WI38 (cell line): ENCODE results near the gene ICE2.

Experiments
- H3K4me3 ChIP-seq: 2 replicates; pipeline ENCODE4 v1.5.1; 2011; ENCODE audit warnings: low read depth, mild to moderate bottlenecking, control low read depth, low read length
- TF ChIP-seq, protein P1 (sequence below): IDR thresholded peaks from 2 replicates; pipeline ENCODE4 v1.5.1; 2012; ENCODE audit warnings: low read depth, mild to moderate bottlenecking, control low read depth, low read length

The ICE2 gene

DNA sequence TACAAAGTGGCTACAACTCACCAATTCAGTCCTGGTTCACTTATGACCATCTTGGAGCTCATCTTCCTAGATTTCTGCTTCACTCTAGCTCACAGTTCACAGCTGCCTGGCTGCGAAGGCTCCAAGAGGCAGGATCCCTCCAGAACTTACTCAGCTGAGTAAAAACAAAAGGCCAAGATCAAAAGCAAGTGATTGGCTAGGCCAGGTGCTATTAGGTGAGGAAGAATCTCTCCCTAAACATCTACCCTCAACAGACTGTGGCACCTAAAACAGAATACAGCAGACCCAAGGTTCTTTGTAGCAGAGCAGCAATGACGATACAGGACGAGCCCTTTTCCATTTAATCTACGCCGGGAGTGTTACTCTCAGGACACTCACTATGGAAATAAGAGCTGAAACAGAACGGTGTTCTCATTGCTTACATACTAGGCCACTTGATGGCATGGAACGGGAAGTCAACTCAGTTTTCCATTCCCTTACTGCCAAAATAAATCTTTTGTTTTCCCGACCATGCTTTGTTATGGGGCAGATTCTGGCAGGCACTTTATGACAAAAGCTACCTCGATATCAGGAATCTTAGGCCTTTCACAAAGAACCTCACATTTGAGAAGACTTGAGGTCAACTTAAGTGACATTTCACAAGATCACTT is 901 bp downstream of the ICE2 start:
- TF ChIP-seq, protein P1, sequence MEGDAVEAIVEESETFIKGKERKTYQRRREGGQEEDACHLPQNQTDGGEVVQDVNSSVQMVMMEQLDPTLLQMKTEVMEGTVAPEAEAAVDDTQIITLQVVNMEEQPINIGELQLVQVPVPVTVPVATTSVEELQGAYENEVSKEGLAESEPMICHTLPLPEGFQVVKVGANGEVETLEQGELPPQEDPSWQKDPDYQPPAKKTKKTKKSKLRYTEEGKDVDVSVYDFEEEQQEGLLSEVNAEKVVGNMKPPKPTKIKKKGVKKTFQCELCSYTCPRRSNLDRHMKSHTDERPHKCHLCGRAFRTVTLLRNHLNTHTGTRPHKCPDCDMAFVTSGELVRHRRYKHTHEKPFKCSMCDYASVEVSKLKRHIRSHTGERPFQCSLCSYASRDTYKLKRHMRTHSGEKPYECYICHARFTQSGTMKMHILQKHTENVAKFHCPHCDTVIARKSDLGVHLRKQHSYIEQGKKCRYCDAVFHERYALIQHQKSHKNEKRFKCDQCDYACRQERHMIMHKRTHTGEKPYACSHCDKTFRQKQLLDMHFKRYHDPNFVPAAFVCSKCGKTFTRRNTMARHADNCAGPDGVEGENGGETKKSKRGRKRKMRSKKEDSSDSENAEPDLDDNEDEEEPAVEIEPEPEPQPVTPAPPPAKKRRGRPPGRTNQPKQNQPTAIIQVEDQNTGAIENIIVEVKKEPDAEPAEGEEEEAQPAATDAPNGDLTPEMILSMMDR: no peak

DNA sequence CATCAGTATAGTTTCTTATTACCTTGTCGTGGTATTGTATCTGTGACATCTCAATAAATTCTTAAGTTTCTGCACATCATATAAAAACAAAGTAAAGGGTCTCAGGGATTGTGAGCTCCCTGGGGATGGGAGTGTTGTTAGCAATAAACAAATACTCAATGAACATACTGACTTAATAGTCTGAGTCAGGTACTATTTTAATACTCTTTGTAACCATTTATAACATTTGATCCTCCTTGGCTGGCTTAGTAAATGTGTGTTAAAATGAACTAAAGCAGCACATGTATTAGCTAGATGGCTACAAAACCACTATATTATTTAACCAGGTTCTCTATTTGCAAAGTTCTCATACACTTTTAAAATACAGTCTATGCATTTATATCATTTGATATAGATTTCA is 1.8 kb downstream of the ICE2 start:
- TF ChIP-seq, protein P1: no peak
- H3K4me3 ChIP-seq: no peak overlapping the region

More for the DNA sequence above, 901 bp downstream of the ICE2 start:
- peak overlapping the region; percentile 92 for H3K4me3 ChIP-seq

DNA sequence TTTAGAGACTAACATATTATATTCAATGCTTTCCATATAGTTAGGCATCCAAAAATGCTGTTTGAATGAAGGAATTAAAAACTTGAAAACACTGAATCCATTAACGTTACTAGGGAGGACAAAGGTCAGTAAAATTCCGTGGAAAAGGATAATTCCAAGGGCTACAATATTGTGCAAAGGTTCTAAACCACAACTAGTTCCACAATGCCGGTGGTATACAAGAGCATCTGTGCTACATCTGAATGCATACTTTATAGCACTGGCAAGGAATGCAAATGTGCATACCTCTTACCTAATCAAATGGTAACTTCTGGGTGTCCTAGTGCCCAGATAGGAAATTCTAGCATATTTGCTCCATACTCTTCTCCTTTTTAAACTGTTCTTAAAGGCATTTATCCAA is 2.2 kb downstream of the ICE2 start:
- TF ChIP-seq, protein P1: no peak
- H3K4me3 ChIP-seq: no peak overlapping the region

DNA sequence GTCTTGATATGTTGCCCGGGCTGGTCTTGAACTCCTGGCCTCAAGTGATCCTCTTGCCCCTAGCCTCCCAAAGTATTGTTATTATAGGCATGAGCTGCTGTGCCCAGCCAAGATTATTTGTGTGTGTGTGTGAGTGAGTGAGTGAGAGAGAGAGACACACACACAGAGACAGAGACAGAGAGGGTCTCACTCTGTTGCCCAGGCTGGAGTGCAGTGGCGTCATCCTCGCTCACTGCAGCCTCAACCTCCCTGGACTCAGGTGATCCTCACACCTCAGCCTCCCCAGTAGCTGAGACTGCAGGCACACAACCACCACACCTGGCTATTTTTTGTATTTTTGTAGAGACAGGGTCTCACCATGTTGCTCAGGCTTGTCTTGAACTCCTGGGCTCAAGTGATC is 5.8 kb downstream of the ICE2 start:
- H3K4me3 ChIP-seq: no peak overlapping the region
- TF ChIP-seq, protein P1: no peak

DNA sequence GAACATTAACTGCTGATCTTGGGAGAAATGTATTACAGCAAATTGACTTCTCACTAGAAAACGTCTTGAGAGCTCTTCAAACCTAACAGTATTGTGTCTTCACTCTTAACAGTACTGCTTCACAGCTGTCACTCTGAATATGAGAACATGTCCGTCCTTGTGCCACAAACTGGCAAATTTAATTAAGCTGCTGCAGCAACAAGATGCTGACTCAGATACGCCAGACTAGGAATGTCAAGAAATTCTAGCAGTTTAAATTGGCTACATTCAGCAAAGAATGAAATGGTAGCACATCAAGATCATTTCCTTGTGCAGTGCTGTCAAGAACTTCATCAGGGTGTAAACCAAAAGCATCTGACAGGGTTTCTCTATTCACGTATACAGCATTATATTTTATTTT is 7.6 kb downstream of the ICE2 start:
- no peak overlapping the region for H3K4me3 ChIP-seq
- TF ChIP-seq, protein P1: no peak

DNA sequence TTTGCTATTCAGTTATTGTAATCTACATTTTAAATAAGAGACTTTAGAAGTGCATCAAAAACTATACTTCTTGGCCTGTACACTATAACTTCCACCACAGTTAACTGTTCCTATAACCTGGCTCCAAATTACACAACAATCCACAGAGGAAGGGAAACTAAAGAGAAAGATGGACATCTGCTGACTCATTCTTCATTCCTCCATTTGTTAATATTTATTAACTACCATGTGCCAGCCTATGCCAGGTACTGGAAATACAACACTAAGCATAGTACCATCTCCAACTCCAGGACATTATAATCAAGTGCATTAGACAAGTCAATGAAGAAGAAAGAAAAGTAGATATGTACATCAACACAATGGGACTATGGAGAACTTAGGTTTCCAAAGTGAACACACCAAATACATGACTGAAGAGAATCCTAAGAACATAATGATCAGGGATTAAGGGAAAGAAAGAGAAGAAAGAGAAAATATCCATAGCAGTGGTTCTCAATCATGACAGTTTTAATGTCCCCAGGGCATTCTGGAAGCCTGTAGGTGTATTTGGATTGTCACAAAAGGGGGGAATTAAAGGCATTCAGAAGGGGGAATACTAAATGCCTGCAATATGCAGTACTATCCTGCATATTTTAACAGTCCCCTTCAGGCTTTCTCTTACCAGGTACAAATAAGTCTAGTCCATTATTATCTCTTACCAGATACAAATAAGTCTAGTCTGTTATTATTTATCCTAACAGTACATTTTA is 8.9 kb downstream of the ICE2 start:
- no peak overlapping the region for H3K4me3 ChIP-seq
- TF ChIP-seq, protein P1: no peak
